HCT116 (cell line): ENCODE data around the gene TRMO. TPM values are rescaled to one million over a fixed set of nuclear protein-coding genes. Genes with fewer than 3 reads are reported as not detected.

ENCODE experiments used
- ATAC-seq: fragments of 200-7000 bp; cut with Tn5 transposase; 2 replicates; pipeline ENCODE4 v1.9.1; 2020; ENCODE audit warnings: mild to moderate bottlenecking, moderate library complexity
- BruUV-seq: library from RNA; stranded (reverse); fragments of 400-500 nt; replicated peaks from 2 replicates; lab custom pipeline; 2021; lab: Mats Ljungman, UMichigan
- CTCF ChIA-PET: fragments of 300-600 bp; sonication (Branson Sonifier 250); formaldehyde crosslinking; loops from one replicate; lab custom pipeline; 2021; ENCODE audit warnings: antibody characterized with exemption; lab: Charles Lee
- POLR2A ChIA-PET: fragments of 300-600, 350-600 bp; sonication (Branson Sonifier 250); formaldehyde crosslinking; loops from one replicate; lab custom pipeline; 2021; ENCODE audit warnings: antibody characterized with exemption; lab: Charles Lee
- RAD21 ChIA-PET, 2 experiments: fragments of 300-600 bp; sonication (Branson Sonifier 250); formaldehyde crosslinking; loops; one replicate each; lab custom pipeline; 2023; ENCODE audit warnings: low total read pairs in 2 of 2; ENCODE audit not compliant: uncharacterized antibody in 2 of 2, unreplicated experiment in 2 of 2, low non-redundant PET in 1 of 2; lab: Charles Lee
- DNase-seq: peaks from one replicate; pipeline ENCODE4 v3.0.0-alpha.2; 2010; ENCODE audit warnings: low read depth, low spot score
- H2AFZ ChIP-seq: fragments of 200-600 bp; shearing (Covaris generic), sonication (generic); 2 replicates; pipeline ENCODE4 v1.6.1; 2017; ENCODE audit warnings: low read depth, mixed run types, mixed read lengths, antibody characterized with exemption, low read length; ENCODE audit not compliant: poor library complexity, severe bottlenecking
- H3K27ac ChIP-seq: 2 replicates; pipeline ENCODE4 v1.5.1; 2012; ENCODE audit warnings: low read depth, low read length
- H3K27me3 ChIP-seq: fragments of 200-600 bp; sonication (generic); 2 replicates; pipeline ENCODE4 v1.6.1; 2016; ENCODE audit warnings: mixed run types, low read length, mixed read lengths; ENCODE audit not compliant: insufficient read depth
- H3K36me3 ChIP-seq, 2 experiments: fragments of 200-500 bp in 1 of 2; fragments of 200-600 bp in 1 of 2; sonication (Bioruptor generic) in 1 of 2; sonication (generic) in 1 of 2; 2 replicates each; pipeline versions ENCODE4 v1.5.1 to v1.6.1; 2014 to 2016; ENCODE audit warnings: low read length in 2 of 2, inconsistent platforms in 1 of 2, mixed read lengths in 1 of 2, mixed run types in 1 of 2; ENCODE audit not compliant: insufficient read depth in 2 of 2, control insufficient read depth in 1 of 2
- H3K4me1 ChIP-seq, 2 experiments: fragments of 200-600 bp in 1 of 2; sonication (generic) in 1 of 2; 2 replicates each; pipeline versions ENCODE4 v1.5.1 to v1.6.1; 2012 to 2017; ENCODE audit warnings: low read length in 2 of 2, inconsistent platforms in 1 of 2, mild to moderate bottlenecking in 1 of 2, mixed read lengths in 1 of 2, mixed run types in 1 of 2, moderate library complexity in 1 of 2; ENCODE audit not compliant: insufficient read depth in 2 of 2, control insufficient read depth in 1 of 2
- H3K4me2 ChIP-seq: fragments of 200-600 bp; sonication (generic); 2 replicates; pipeline ENCODE4 v1.6.1; 2017; ENCODE audit warnings: mixed run types, low read length, mixed read lengths
- H3K4me3 ChIP-seq, 2 experiments: fragments of 200-600 bp in 1 of 2; sonication (generic) in 1 of 2; replicated peaks in 1 of 2; 2 replicates each; pipeline ENCODE4 v1.5.1; 2011 to 2016; ENCODE audit warnings: low read length in 2 of 2, control low read depth in 1 of 2, low read depth in 1 of 2, mild to moderate bottlenecking in 1 of 2, mixed read lengths in 1 of 2, mixed run types in 1 of 2
- H3K79me2 ChIP-seq: fragments of 200-600 bp; sonication (generic); 2 replicates; pipeline ENCODE4 v1.6.1; 2017; ENCODE audit warnings: mild to moderate bottlenecking, mixed run types, low read length, moderate library complexity, mixed read lengths; ENCODE audit not compliant: insufficient read depth
- H3K9ac ChIP-seq: fragments of 200-600 bp; sonication (generic); 2 replicates; pipeline ENCODE4 v1.6.1; 2016; ENCODE audit warnings: low read length, mixed read lengths
- H3K9me2 ChIP-seq: fragments of 200-600 bp; sonication (generic), shearing (Covaris generic); 2 replicates; pipeline ENCODE4 v1.6.1; 2017; ENCODE audit warnings: mixed run types, mild to moderate bottlenecking, moderate library complexity; ENCODE audit not compliant: insufficient read depth
- H3K9me3 ChIP-seq, 2 experiments: fragments of 200-500 bp in 1 of 2; fragments of 200-600 bp in 1 of 2; sonication (Bioruptor generic) in 1 of 2; sonication (generic) in 1 of 2; 2 replicates each; pipeline ENCODE4 v1.6.1; 2014 to 2017; ENCODE audit warnings: low read length in 2 of 2, mixed read lengths in 2 of 2, inconsistent platforms in 1 of 2, low read depth in 1 of 2, mild to moderate bottlenecking in 1 of 2, mixed run types in 1 of 2, moderate library complexity in 1 of 2; ENCODE audit not compliant: control insufficient read depth in 1 of 2, insufficient read depth in 1 of 2
- H4K20me1 ChIP-seq: fragments of 200-600 bp; sonication (generic), shearing (Covaris generic); 2 replicates; pipeline ENCODE4 v1.6.1; 2017; ENCODE audit warnings: mixed run types, mild to moderate bottlenecking, moderate library complexity; ENCODE audit not compliant: insufficient read depth
- ATF3 ChIP-seq: IDR thresholded peaks from 2 replicates; pipeline ENCODE4 v1.6.1; 2012
- CBX3 ChIP-seq: IDR thresholded peaks from 2 replicates; pipeline ENCODE4 v1.6.1; 2012; ENCODE audit warnings: low read depth
- CEBPB ChIP-seq: IDR thresholded peaks from 2 replicates; pipeline ENCODE4 v1.6.1; 2012; ENCODE audit warnings: low read depth
- CTCF ChIP-seq, 3 experiments: fragments of 200-600 bp in 1 of 3; sonication (generic) in 1 of 3; IDR thresholded peaks in 2 of 3; conservative IDR thresholded peaks in 1 of 3; 2 replicates each; pipeline ENCODE4 v1.5.1; 2012 to 2017; ENCODE audit warnings: low read depth in 2 of 3, low read length in 2 of 3, antibody characterized with exemption in 1 of 3, borderline replicate concordance in 1 of 3, control low read depth in 1 of 3, mild to moderate bottlenecking in 1 of 3, mixed read lengths in 1 of 3, mixed run types in 1 of 3, moderate library complexity in 1 of 3; ENCODE audit not compliant: insufficient read depth in 1 of 3
- ELF1 ChIP-seq: IDR thresholded peaks from 2 replicates; pipeline ENCODE4 v1.6.1; 2012; ENCODE audit warnings: low read depth, borderline replicate concordance
- EZH2 ChIP-seq: fragments of 200-600 bp; sonication (generic); IDR thresholded peaks from 2 replicates; pipeline ENCODE4 v1.6.1; 2017; ENCODE audit warnings: antibody characterized with exemption, mixed run types
- EZH2phosphoT487 ChIP-seq: fragments of 200-600 bp; IDR thresholded peaks from 2 replicates; pipeline ENCODE4 v1.6.1; 2018; ENCODE audit warnings: antibody characterized with exemption, borderline replicate concordance
- FOSL1 ChIP-seq: IDR thresholded peaks from 2 replicates; pipeline ENCODE4 v1.6.1; 2012; ENCODE audit warnings: low read depth
- JUND ChIP-seq: IDR thresholded peaks from 2 replicates; pipeline ENCODE4 v1.6.1; 2012
- POLR2A ChIP-seq: IDR thresholded peaks from 2 replicates; pipeline ENCODE4 v1.7.0; 2011; ENCODE audit warnings: borderline replicate concordance; ENCODE audit not compliant: insufficient read depth, insufficient read length; ENCODE audit errors: extremely low read depth
- SIN3A ChIP-seq: IDR thresholded peaks from 2 replicates; pipeline ENCODE4 v1.6.1; 2012; ENCODE audit warnings: low read depth
- SP1 ChIP-seq: IDR thresholded peaks from 2 replicates; pipeline ENCODE4 v1.6.1; 2012; ENCODE audit warnings: low read depth
- SRF ChIP-seq: IDR thresholded peaks from 2 replicates; pipeline ENCODE4 v1.6.1; 2012; ENCODE audit warnings: low read depth
- TCF7L2 ChIP-seq: IDR thresholded peaks from 2 replicates; pipeline ENCODE4 v1.7.0; 2011; ENCODE audit warnings: borderline replicate concordance, inconsistent platforms; ENCODE audit not compliant: insufficient read depth, insufficient read length; ENCODE audit errors: extremely low read depth
- YY1 ChIP-seq: IDR thresholded peaks from 2 replicates; pipeline ENCODE4 v1.6.1; 2011; ENCODE audit warnings: low read length, low read depth, moderate library complexity, mild to moderate bottlenecking; ENCODE audit not compliant: insufficient replicate concordance; ENCODE audit errors: extremely low read depth
- ZBTB33 ChIP-seq: IDR thresholded peaks from 2 replicates; pipeline ENCODE4 v1.6.1; 2011; ENCODE audit warnings: mild to moderate bottlenecking, low read length, moderate library complexity; ENCODE audit not compliant: insufficient replicate concordance; ENCODE audit errors: extremely low read depth
- ZFX ChIP-seq: fragments of 450-650 bp; IDR thresholded peaks from 2 replicates; pipeline ENCODE4 v1.6.1; 2017
- intact Hi-C: fragments of 100-400 bp; cut with micrococcal nuclease; formaldehyde crosslinking; loops from 2 replicates; pipeline ENCODE4 v1.10.0; 2022
- total RNA-seq: library from RNA; stranded (reverse); gene quantifications from one replicate; pipeline ENCODE4 v1.2.1, GENCODE V29; 2021; ENCODE audit not compliant: unreplicated experiment

Gene TRMO
- total RNA-seq, 1 experiment from 2014 or later, result 10.2 TPM

GRCh38 chr9:97918611-97919010 is 3.7 kb downstream of the TRMO start:
- ChIA-PET RAD21 (no interaction called here), POLR2A (no interaction called here), CTCF (no interaction called here)
- intact Hi-C loops, result no loop called here
- H3K27me3 ChIP-seq, result no peaks in the 10 kb centered on the region
- no peak overlapping the region for H3K4me3 ChIP-seq
- H4K20me1 ChIP-seq, result no peaks in the 10 kb centered on the region
- no peaks in the 10 kb centered on the region for H3K9me2 ChIP-seq
- ATAC-seq (no peak), DNase-seq (no peak)
- H3K4me2 ChIP-seq, result no peak overlapping the region
- TF ChIP-seq SRF (no peak), SP1 (no peak), ELF1 (no peak), ATF3 (no peak), JUND (no peak), CTCF (IDR thresholded peaks at IDR 0.05 in 2 of 3, conservative IDR thresholded peaks at IDR 0.05 in 1 of 3; ENCODE audit: borderline replicate concordance in 1 of 3, insufficient read depth in 1 of 3, low read depth in 2 of 3, low read length in 2 of 3) (no peak), TCF7L2 (no peak)
- H2AFZ ChIP-seq, result no peak overlapping the region
- H3K79me2 ChIP-seq, result peaks cover 12% of the 10 kb centered on the region; the same call in 1 of the 2 replicates
- no TSS peak for BruUV-seq
- no peak overlapping the region for H3K27ac ChIP-seq
- no peak overlapping the region for H3K9ac ChIP-seq
- H3K36me3 ChIP-seq, result no peaks in the 10 kb centered on the region
- peaks cover 4 to 12% of the 10 kb centered on the region in 2 experiments; a peak in 3 of 4 replicates for H3K4me1 ChIP-seq
- H3K9me3 ChIP-seq, result no peaks in the 10 kb centered on the region

- no TSS peak for BruUV-seq
- CTCF ChIA-PET, result interaction anchor here (1.0 to 1.8 kb wide), 3 partner anchors 11 to 22 kb away, joined by 3 to 4 read pairs (median 3); no protein-coding TSS in a partner anchor
- Histone ChIP-seq H3K27ac (no peak overlapping the region), H3K27me3 (no peaks in the 10 kb centered on the region), H3K4me2 (no peak overlapping the region), H3K4me3 (no peak overlapping the region), H2AFZ (no peak overlapping the region), H4K20me1 (no peaks in the 10 kb centered on the region), H3K9ac (no peak overlapping the region), H3K4me1 (no peaks in the 10 kb centered on the region), H3K36me3 (peaks cover 0 to 17% of the 10 kb centered on the region in 2 experiments; a peak in 2 of 4 replicates), H3K9me2 (no peaks in the 10 kb centered on the region), H3K79me2 (no peaks in the 10 kb centered on the region), H3K9me3 (no peaks in the 10 kb centered on the region)
- no peak for ATAC-seq
- intact Hi-C loops, result no loop called here
- RAD21 ChIA-PET, result no interaction called here
- POLR2A ChIA-PET, result no interaction called here
- DNase-seq, result no peak
- TF ChIP-seq TCF7L2 (no peak), FOSL1 (no peak), EZH2 (no peak), CBX3 (no peak), CEBPB (no peak), SRF (no peak), ATF3 (no peak), EZH2phosphoT487 (no peak), SP1 (no peak), ZFX (no peak), ZBTB33 (no peak), SIN3A (no peak), YY1 (no peak), POLR2A (no peak)
Observed at GRCh38 chr9:97911970-97912369, 10.3 kb downstream of the TRMO start.
